Neuronal stem cell (in vitro differentiated cells): ENCODE results near the gene CCT5.
A peak's percentile ranks its signal among the peaks of the same experiment; 100 is the strongest.

ENCODE experiments used
- DNase-seq: peaks from one replicate; pipeline ENCODE4 v3.0.0-alpha.2; 2013; ENCODE audit warnings: low spot score
- H2AFZ ChIP-seq: one replicate; pipeline ENCODE4 v1.6.1; 2013; ENCODE audit warnings: mild to moderate bottlenecking, low read length, inconsistent platforms
- H2AK5ac ChIP-seq: 2 replicates; pipeline ENCODE4 v1.6.1; 2013; ENCODE audit warnings: low read depth, mild to moderate bottlenecking, inconsistent platforms, low read length, moderate library complexity, mixed read lengths
- H2BK120ac ChIP-seq: 2 replicates; pipeline ENCODE4 v1.6.1; 2013; ENCODE audit warnings: low read depth, mild to moderate bottlenecking, inconsistent platforms, low read length, moderate library complexity, mixed read lengths
- H2BK12ac ChIP-seq: one replicate; pipeline ENCODE4 v1.6.1; 2013; ENCODE audit warnings: low read length, inconsistent platforms
- H2BK15ac ChIP-seq: 2 replicates; pipeline ENCODE4 v1.6.1; 2013; ENCODE audit warnings: mild to moderate bottlenecking, low read length, inconsistent platforms, mixed read lengths
- H2BK5ac ChIP-seq: one replicate; pipeline ENCODE4 v1.6.1; 2013; ENCODE audit warnings: inconsistent platforms, mild to moderate bottlenecking, low read length, moderate library complexity
- H3K14ac ChIP-seq: one replicate; pipeline ENCODE4 v1.6.1; 2013; ENCODE audit warnings: low read length, inconsistent platforms
- H3K18ac ChIP-seq: 2 replicates; pipeline ENCODE4 v1.6.1; 2013; ENCODE audit warnings: low read length, inconsistent platforms
- H3K23ac ChIP-seq: 2 replicates; pipeline ENCODE4 v1.6.1; 2013; ENCODE audit warnings: low read depth, mild to moderate bottlenecking, mixed read lengths, low read length, inconsistent platforms; ENCODE audit not compliant: poor library complexity
- H3K27ac ChIP-seq: replicated peaks from 3 replicates; pipeline ENCODE4 v1.5.1; 2013; ENCODE audit warnings: low read length, inconsistent platforms
- H3K27me3 ChIP-seq, 3 experiments: 2 replicates each; pipeline ENCODE4 v1.6.1; 2013; ENCODE audit warnings: low read length in 3 of 3, mild to moderate bottlenecking in 2 of 3, inconsistent platforms in 1 of 3, low read depth in 1 of 3, mixed read lengths in 1 of 3, moderate library complexity in 1 of 3; ENCODE audit not compliant: control insufficient read depth in 3 of 3, insufficient read depth in 3 of 3
- H3K36me3 ChIP-seq, 2 donors: replicated peaks in 1 of 2; 2 replicates each; pipeline ENCODE4 v1.6.1; 2013; ENCODE audit warnings: low read length in 2 of 2; ENCODE audit not compliant: control insufficient read depth in 2 of 2, insufficient read depth in 2 of 2
- H3K4ac ChIP-seq: 2 replicates; pipeline ENCODE4 v1.6.1; 2013; ENCODE audit warnings: inconsistent platforms, mild to moderate bottlenecking, low read length, moderate library complexity
- H3K4me1 ChIP-seq, 2 donors: 1 replicate in 1 of 2; 2 replicates in 1 of 2; pipeline ENCODE4 v1.6.1; 2013; ENCODE audit warnings: low read length in 2 of 2, low read depth in 1 of 2; ENCODE audit not compliant: control insufficient read depth in 2 of 2, insufficient read depth in 1 of 2
- H3K4me2 ChIP-seq: one replicate; pipeline ENCODE4 v1.6.1; 2013; ENCODE audit warnings: mild to moderate bottlenecking, low read length, inconsistent platforms; ENCODE audit not compliant: insufficient read depth, poor library complexity, severe bottlenecking
- H3K4me3 ChIP-seq, 2 donors: 2 replicates each; pipeline ENCODE4 v1.5.1; 2013; ENCODE audit warnings: low read length in 2 of 2, mild to moderate bottlenecking in 2 of 2, inconsistent platforms in 1 of 2, moderate library complexity in 1 of 2
- H3K79me1 ChIP-seq: one replicate; pipeline ENCODE4 v1.6.1; 2013; ENCODE audit warnings: low read depth, mild to moderate bottlenecking, inconsistent platforms, low read length, moderate library complexity
- H3K9ac ChIP-seq: one replicate; pipeline ENCODE4 v1.6.1; 2013; ENCODE audit warnings: mild to moderate bottlenecking, low read depth, low read length, inconsistent platforms; ENCODE audit not compliant: poor library complexity
- H3K9me3 ChIP-seq, 2 donors: replicated peaks in 1 of 2; 2 replicates each; pipeline versions ENCODE3 to v1.6.1; 2013; ENCODE audit warnings: low read length in 2 of 2, mild to moderate bottlenecking in 2 of 2, inconsistent platforms in 1 of 2, low read depth in 1 of 2, mixed read lengths in 1 of 2, moderate library complexity in 1 of 2; ENCODE audit not compliant: control insufficient read depth in 2 of 2, insufficient read depth in 1 of 2
- H4K8ac ChIP-seq: one replicate; pipeline ENCODE4 v1.6.1; 2013; ENCODE audit warnings: low read depth, mild to moderate bottlenecking, inconsistent platforms, low read length, moderate library complexity
- H4K91ac ChIP-seq: one replicate; pipeline ENCODE4 v1.6.1; 2013; ENCODE audit warnings: low read length, low read depth, mild to moderate bottlenecking, inconsistent platforms; ENCODE audit not compliant: poor library complexity
- WGBS, 2 donors: extraction: QIAGEN DNeasy Blood & Tissue Kit; methylation state at CpG; one replicate each; pipeline ENCODE4 v1.1.7; 2013; ENCODE audit warnings: missing lambda C conversion rate in 2 of 2, mixed read lengths in 1 of 2; ENCODE audit not compliant: insufficient read length in 2 of 2, insufficient replicate concordance in 1 of 2; ENCODE audit errors: extremely low coverage in 2 of 2; 5-methylcytosine and 5-hydroxymethylcytosine counted together

The CCT5 gene

DNA sequence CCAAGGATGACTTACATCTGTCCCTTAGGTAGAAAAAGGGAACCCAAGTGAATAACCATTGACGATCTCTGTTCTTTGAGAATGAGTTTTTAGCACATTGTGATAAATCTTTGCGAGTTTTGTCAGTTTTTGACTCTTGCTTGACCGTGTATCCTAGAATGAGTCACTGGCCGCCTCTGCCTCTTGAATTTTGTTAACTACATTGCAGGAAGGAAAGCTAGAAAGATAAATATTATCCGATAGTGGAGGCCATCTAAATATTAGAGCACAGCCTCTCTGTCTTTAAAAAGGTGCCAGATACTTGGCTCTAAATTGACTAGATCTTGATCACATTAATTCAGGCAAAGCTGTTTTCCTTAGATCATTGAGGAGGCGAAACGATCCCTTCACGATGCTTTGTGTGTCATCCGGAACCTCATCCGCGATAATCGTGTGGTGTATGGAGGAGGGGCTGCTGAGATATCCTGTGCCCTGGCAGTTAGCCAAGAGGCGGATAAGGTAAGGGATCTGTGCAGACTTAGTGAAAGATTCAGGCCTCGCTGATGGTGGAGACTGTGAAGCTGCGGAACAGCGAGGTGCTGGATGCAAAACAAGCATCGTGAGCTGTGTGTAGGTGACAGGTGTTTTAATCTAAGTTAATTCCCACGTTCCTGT is 12.2 kb downstream of the CCT5 start:
- no peak overlapping the region for H2BK15ac ChIP-seq
- no CpG with 5 or more reads among the region's 18 CpGs for WGBS, 2 donors
- H4K91ac ChIP-seq = no peak overlapping the region
- H4K8ac ChIP-seq = no peak overlapping the region
- H3K9ac ChIP-seq = no peak overlapping the region
- H3K79me1 ChIP-seq = no peaks in the 10 kb centered on the region
- H3K36me3 ChIP-seq = peaks cover 51 to 95% of the 10 kb centered on the region in 2 donors
- H3K18ac ChIP-seq = no peak overlapping the region
- H3K4ac ChIP-seq = no peak overlapping the region
- no peak overlapping the region for H3K4me2 ChIP-seq
- no peak overlapping the region for H2BK12ac ChIP-seq
- H2AK5ac ChIP-seq = no peak overlapping the region
- H2AFZ ChIP-seq = no peak overlapping the region
- no peaks in the 10 kb centered on the region for H3K4me1 ChIP-seq
- no peak for DNase-seq
- H2BK120ac ChIP-seq = no peak overlapping the region
- H3K14ac ChIP-seq = no peak overlapping the region
- H2BK5ac ChIP-seq = no peak overlapping the region
- no peak overlapping the region for H3K27ac ChIP-seq
- H3K9me3 ChIP-seq = no peaks in the 10 kb centered on the region
- no peak overlapping the region for H3K23ac ChIP-seq
- H3K27me3 ChIP-seq = no peaks in the 10 kb centered on the region
- no peak overlapping the region for H3K4me3 ChIP-seq

DNA sequence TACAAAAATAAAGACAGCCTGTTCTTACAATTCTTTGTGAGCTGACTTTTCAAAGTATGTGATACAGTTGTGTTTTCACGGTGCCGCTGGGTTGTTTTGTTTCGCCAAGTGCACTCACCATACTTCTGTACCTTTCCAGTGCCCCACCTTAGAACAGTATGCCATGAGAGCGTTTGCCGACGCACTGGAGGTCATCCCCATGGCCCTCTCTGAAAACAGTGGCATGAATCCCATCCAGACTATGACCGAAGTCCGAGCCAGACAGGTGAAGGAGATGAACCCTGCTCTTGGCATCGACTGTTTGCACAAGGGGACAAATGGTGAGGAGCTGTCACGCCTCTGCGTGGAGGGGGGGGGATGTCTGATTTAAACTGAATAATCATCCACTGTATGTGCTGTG is 12.9 kb downstream of the CCT5 start:
- H2AFZ ChIP-seq = no peak overlapping the region
- no peaks in the 10 kb centered on the region for H3K79me1 ChIP-seq
- H3K9ac ChIP-seq = no peak overlapping the region
- no peaks in the 10 kb centered on the region for H3K9me3 ChIP-seq
- peaks cover 49 to 88% of the 10 kb centered on the region in 2 donors for H3K36me3 ChIP-seq
- H3K4ac ChIP-seq = no peak overlapping the region
- H4K91ac ChIP-seq = peak overlapping the region; percentile 25
- H3K18ac ChIP-seq = no peak overlapping the region
- WGBS, 2 donors = no CpG with 5 or more reads among the region's 11 CpGs
- no peak overlapping the region for H4K8ac ChIP-seq
- no peak overlapping the region for H2BK15ac ChIP-seq
- H3K27ac ChIP-seq = no peak overlapping the region
- H3K14ac ChIP-seq = no peak overlapping the region
- H2AK5ac ChIP-seq = no peak overlapping the region
- H3K4me1 ChIP-seq = no peaks in the 10 kb centered on the region
- H3K4me2 ChIP-seq = no peak overlapping the region
- no peak overlapping the region for H3K4me3 ChIP-seq
- no peak for DNase-seq
- H2BK12ac ChIP-seq = no peak overlapping the region
- no peak overlapping the region for H2BK5ac ChIP-seq
- H3K23ac ChIP-seq = no peak overlapping the region
- H3K27me3 ChIP-seq = no peaks in the 10 kb centered on the region
- no peak overlapping the region for H2BK120ac ChIP-seq

- Histone ChIP-seq H2AFZ (no peak overlapping the region), H2BK120ac (no peak overlapping the region), H2BK15ac (no peak overlapping the region), H3K36me3 (peaks cover 36 to 72% of the 10 kb centered on the region in 2 donors), H3K14ac (no peak overlapping the region), H3K23ac (no peak overlapping the region), H2AK5ac (no peak overlapping the region), H3K4me3 (no peak overlapping the region), H3K27me3 (no peaks in the 10 kb centered on the region), H2BK12ac (no peak overlapping the region), H3K9ac (no peak overlapping the region), H3K4me2 (no peak overlapping the region), H3K27ac (no peak overlapping the region), H2BK5ac (no peak overlapping the region), H3K79me1 (no peaks in the 10 kb centered on the region), H3K4ac (no peak overlapping the region), H3K9me3 (no peaks in the 10 kb centered on the region), H4K8ac (no peak overlapping the region), H3K18ac (no peak overlapping the region), H3K4me1 (no peaks in the 10 kb centered on the region), H4K91ac (no peak overlapping the region)
- DNase-seq = no peak
- WGBS, 2 donors = no CpG with 5 or more reads among the region's 3 CpGs
Observed at GRCh38 chr5:10264604-10265003, 14.5 kb downstream of the CCT5 start.

GRCh38 chr5:10265245-10266109 is 15.4 kb downstream of the CCT5 start:
- no peak overlapping the region for H3K27ac ChIP-seq
- DNase-seq = no peak
- no peak overlapping the region for H2AK5ac ChIP-seq
- H3K9me3 ChIP-seq = no peaks in the 10 kb centered on the region
- no peaks in the 10 kb centered on the region for H3K4me1 ChIP-seq
- H2BK120ac ChIP-seq = no peak overlapping the region
- peaks cover 29 to 63% of the 10 kb centered on the region in 2 donors for H3K36me3 ChIP-seq
- no peak overlapping the region for H3K14ac ChIP-seq
- H2BK5ac ChIP-seq = no peak overlapping the region
- H3K23ac ChIP-seq = no peak overlapping the region
- WGBS, 2 donors = no CpG with 5 or more reads among the region's 6 CpGs
- no peak overlapping the region for H2BK12ac ChIP-seq
- H3K4ac ChIP-seq = no peak overlapping the region
- H3K9ac ChIP-seq = no peak overlapping the region
- H3K4me2 ChIP-seq = no peak overlapping the region
- H3K18ac ChIP-seq = no peak overlapping the region
- no peaks in the 10 kb centered on the region for H3K27me3 ChIP-seq
- H2AFZ ChIP-seq = no peak overlapping the region
- no peak overlapping the region for H2BK15ac ChIP-seq
- no peak overlapping the region for H4K91ac ChIP-seq
- H3K79me1 ChIP-seq = no peaks in the 10 kb centered on the region
- no peak overlapping the region for H3K4me3 ChIP-seq
- no peak overlapping the region for H4K8ac ChIP-seq
